Ureter (tissue), 1 donor: ENCODE data around the gene NOL4L. TPM values are rescaled to one million over a fixed set of nuclear protein-coding genes. Genes with fewer than 3 reads are reported as not detected.

Source experiments
- DNase-seq: peaks from one replicate; pipeline ENCODE4 v3.0.0-alpha.2; 2020; ENCODE audit warnings: low spot score
- total RNA-seq: library from RNA; stranded (reverse); gene quantifications from one replicate; pipeline ENCODE4 v1.2.4, GENCODE V29; 2023
- donor health status: DM: yes; HTN: yes; CAD: no.

The NOL4L gene
- total RNA-seq, 1 donor from 2014 or later, result 40.7 TPM

DNA sequence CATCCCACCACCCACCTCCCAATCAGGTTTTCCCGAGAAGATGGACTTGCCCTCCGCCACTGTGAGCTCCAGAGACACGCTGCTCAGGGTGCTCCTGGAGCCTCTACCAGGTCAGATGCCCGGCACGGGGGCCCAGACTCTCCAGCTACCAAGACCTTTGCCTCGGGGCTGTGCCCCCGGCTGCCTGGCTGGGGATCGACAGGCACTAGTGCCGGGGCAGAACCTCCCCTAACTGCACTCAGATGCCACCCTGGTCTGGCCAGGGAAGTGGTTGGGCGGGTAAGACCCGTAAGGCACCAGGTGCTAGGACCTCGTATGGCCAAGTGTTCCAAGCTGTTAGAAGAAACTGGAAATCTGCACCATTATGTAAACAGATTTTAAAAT is 126.3 kb downstream of the NOL4L start:
- DNase-seq, result no peak

- no peak for DNase-seq
These were observed 126.9 kb downstream of the NOL4L start for GRCh38 chr20:32458061-32458836.

GRCh38 chr20:32457479-32457986 is 127.6 kb downstream of the NOL4L start:
- no peak for DNase-seq

- no peak for DNase-seq
These were observed 128.2 kb downstream of the NOL4L start for GRCh38 chr20:32456869-32457478.

DNA sequence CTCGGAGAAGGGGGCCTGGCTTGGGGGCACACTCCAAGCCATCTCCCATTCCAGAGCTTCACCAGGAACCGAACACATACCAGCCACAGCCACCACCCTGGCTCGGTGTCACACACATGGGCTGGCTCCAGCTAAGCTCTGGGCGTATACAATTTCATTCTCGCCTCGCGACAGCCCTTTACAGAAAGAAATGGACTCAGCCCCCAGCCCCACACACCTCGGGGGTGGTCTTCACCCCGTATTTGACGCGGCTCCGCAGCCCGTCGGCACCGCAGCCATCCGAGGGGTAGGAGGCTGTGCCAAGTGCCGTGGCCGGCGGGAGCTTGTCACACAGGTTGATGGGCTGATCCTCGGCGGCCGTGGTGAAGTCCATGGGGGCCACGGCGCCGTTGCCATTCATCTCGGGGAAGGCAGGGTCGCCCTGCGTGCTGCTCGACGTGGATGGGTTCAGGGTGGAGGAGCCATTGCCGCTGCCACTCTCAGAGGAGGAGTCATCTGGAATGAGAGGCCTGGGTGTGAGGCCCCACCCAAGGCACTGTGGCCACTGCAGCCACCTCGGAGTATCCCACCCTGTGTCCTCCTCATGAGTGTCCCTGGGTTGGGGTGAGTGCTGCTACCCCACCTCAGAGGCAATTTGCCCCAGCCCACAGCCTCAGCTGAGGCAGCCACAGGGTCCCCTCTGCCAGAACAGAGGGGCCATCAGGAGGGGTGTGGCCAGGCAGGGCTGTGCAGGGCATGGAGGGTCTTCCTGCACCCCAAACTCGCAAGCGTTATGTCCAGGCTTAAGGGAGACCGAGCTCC is 129.0 kb downstream of the NOL4L start:
- no peak for DNase-seq

DNA sequence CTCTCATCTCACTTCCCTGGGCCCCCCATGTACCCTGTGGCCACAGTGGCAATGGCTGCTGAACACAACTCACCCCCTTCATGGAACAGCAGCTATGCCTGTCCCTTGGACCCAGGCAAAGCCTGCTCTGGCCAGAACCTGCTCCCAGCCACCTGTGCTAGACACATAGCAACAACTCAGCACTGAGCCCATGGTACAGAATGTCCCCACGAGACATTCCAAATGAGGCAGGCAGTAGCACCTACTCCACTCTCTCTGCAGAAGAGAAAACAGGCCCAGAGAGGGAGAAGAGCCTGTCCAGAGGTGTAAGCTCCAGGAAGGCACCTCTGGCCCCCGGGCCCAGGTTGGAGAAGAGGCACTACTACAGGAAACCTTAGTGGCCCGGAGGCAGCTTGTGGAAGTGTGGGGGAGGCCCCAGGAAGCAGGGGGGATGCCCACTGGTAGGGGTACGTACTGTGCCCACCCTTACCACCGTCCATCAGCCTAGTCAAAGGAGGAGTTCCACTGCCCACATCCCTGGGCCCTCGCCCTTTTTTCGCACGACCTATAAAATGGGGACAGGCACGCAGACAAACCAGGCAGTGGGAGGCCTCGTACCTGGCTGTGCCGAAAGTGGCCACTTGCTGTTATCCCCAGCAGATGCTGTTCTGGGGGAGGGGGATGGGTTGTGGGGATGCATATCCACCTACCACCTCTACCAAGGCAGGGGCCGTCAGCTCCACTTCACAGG is 129.8 kb downstream of the NOL4L start:
- no peak for DNase-seq

DNA sequence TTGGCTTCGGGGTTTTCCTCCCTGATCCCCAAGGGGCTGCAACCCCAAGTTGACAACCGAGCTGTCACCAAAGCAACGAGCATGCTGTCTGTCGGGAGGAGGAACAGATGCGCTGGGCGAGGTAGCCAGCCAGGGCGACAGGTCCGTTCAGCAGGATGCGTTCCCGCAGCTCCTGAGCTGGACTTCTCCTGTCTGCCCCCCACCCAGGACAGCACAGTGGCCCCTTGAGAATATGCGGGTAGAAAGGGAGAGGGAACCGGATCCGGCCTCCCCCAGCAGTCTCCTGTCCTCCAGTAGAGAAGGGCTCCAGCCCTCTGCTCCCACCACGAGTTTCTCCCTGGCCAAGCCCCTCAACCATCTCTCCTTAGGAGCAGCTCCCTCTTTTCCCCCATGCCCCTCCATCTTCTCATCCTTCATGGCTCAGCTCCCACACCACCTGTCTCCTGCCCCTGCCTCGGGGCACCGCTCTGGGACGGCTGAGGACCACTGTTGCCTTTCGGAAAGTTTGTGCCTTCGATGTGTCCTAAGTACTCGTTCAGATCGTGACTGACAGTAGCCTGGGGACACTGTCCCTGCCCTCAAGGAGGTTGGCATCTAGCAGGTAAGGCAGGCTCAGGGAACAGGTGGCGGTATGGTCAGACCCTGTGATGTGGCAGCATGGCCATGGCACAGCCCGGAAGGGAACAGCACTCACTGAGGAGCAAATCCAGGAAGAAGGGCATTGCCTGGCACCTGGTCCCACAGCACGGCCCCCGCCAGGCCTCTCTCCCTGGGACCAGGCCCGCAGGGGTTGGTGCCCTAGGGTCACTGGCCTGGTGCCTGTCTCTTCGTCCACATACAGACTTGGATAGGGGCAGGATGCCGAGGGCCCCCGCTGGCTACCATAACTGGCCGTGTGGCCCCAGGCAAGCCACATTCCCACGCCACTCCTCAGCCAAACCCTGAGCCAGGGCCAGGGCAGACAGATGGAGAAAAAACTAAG is 130.7 kb downstream of the NOL4L start:
- no peak for DNase-seq

DNA sequence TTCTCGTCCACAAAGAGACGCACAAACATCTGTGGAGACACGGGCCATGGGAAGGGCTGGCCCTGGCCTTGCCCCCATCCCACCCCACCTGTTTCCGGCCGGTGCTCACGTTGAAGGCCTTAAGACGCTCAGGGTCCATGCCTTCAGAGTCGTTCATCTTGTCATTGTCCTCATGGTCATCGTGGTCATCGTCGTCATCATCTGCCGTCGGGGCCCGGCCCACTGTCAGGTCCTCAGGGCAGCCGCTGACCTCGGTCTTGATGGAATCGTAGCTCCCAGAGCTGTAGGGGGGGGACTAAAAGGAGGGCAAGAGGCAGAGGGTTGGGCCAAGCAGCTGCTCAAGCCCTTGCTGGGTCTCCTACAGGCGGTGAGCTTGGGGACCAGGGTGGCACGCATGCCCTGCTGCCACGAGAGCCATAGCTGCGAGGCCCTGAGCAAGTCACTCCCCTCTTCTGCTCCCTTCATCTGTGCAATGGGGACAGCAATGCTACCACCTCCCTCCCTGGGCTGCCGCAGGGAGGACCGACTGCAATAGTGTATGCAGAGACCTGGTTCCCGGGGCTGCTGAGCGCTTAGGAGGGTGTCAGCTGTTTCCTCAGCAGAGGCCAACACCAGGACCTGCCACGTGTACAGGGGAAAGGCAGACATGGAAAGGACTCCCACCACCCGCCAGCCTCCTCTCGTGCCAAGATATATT is 131.5 kb downstream of the NOL4L start:
- DNase-seq, result no peak

DNA sequence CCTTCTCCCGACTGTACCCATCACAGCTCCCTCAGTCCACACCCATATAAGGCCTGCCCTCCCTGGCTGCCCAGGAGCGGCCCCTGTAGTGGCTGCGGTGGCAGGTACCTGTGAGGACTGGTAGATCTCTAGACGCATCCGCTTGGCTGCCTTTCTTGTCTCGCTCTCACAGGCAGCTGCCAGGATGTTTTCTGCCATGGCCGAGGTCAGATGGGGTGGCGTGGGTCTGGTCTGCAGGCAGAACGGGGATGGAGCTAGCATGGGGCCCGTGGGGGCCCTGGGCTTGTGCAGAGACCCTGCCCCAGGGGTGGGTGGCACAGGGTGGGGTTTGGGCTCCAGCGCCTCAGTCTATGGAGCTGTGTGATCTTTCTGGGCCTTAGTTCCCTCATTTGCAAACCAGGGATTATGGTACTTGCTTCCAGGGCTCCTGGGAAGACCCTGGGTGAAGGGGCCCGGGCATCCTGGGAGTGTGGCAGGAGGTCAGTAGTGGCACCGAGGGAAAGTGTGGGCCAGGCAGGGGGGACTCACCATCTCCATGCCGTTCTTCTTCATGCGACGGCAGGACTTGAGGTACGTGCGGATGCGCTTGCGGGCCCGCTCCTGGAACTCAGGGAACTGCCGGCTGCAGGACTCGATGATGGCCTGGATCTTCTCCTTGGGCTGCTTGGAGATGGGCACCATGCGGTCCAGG is 132.2 kb downstream of the NOL4L start:
- no peak for DNase-seq

DNA sequence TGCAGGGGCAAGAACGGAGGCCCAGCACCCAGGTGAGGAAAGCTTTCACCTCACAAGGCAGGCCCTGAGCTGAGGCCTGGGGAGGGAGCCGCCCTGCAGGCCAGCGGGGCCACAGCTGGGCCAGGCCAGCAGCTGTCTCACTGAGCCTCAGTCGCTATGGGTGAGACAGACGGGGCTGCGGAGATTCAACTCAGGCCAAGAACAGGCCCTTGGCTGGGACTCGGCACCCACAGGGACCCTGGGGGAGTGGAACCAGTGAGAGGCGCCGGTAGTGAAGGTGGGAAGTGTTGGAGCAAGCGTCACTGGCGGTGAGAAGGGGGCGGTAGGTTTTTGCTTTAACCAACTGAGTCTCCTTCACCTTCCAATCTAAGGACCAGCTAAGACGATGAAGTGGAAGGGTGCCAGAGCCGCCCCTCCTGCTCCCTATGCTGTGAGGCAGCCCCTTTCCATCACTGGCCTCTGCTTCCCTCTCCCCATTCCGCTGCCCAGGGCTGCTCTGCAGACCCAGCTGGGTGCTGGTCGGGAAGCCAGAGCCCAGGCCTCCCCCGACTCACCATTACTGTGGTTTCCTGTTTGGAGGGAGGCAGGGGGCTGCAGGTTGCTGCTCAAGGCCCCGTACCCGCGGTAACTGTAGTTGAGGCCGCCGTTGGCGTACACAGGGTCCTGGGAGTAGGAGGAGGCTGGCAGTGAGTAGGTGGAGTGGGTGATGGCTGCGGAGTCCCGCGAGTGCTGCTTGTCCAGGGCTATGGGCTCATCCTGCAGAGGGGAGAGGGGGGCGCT is 133.3 kb downstream of the NOL4L start:
- DNase-seq, result no peak

- DNase-seq, result no peak
These were observed 133.8 kb downstream of the NOL4L start for GRCh38 chr20:32451340-32451681.

DNA sequence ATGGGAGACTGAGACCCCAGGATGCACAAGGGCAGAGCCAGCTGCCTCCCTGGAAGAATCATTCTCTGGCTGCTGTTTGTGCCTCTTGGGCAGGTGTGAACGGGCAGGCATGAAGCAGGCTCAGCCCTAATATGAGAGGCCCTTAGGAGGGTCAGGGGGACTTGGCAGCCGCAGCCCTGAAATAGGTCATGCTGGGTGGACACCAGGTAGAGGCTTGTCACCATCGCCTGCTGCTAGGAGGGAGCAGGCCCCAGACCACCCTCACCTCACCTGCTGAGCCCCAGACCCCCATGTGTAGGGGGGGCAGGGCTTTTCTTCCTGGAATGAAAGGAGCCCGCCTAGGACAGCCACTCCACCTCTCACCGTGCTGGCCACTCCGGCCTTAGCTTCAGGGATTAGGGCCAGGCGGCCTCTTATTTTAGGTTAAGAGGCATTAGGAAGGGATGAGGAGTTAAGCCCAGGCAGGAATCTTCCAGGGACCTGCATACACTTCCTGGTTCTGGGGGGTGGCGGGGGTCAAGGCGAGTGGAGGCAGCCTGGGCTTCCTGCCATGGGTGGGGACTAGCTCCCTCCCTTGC is 134.6 kb downstream of the NOL4L start:
- no peak for DNase-seq

DNA sequence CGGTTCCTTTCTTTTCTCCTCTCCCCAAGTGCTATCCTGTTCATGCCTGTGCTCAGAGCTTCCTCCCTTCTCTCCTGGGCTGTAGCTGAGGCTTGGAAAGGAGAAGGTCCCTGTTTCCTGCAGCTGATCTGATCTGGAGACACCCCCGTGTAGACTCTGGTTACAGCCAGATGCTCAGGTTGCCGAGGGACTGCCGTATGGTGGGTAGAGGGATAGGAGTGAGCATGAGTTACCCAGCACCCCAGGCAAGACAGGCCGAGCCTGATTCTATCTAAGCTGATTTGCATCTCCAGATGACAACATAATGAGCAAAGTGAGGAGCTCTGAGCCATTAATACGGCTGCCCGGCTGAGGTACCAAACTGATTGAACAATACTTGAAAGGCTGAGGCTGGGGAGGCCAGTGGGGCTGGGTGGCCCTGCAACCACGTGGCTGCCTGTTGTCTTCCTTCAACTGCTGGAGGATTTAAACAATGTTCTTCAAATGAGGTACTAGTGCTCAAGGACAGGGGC is 135.2 kb downstream of the NOL4L start:
- no peak for DNase-seq

- DNase-seq, result no peak
These were observed 135.9 kb downstream of the NOL4L start for GRCh38 chr20:32449057-32449889.

DNA sequence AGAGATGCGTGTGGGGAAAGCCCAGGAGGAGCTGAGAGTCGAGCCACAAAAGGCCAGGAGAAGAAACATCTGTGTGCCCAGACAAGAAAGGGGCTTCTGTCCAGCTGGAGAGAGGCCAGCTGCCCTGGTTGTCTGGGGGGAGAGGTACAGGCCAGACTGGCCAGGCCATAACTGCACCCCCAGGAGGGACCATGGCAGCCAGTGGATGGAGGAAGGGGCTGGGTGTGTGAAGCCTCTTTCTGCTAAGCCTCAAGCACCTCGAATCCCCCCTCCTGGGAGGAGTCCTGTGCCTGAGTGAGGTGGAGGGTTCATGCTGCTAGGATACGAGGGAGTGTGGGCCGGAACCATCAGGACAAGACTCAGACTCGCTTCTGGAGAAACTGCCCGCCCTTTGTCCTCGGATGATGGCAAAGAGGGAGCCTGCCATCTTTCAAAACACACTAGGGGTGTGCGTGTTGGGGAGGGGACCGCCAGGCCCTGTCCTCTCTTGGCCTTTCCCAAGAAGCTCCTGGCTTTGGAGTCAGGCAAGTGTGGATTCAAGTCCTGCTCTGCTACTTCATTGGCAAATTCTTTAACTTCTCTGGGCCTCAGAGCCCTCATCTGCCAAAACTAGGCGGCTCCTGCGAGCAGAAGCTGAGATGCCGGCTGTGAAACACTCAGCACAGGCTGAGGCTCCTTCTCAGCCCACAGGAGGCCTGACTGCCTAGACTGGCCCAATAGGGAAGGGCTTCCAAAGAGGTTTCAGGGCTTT is 136.7 kb downstream of the NOL4L start:
- no peak for DNase-seq
